ENCODE data around the gene TTI1.

GRCh38 chr20:37980383-37980782 is 52.9 kb downstream of the TTI1 start:
- TF ChIP-seq ZNF362 (CRISPR knock-in tag; IDR thresholded peaks at IDR 0.05; ENCODE audit: borderline replicate concordance) (no peak), ELF4 (CRISPR knock-in tag; IDR thresholded peaks at IDR 0.05; ENCODE audit: borderline replicate concordance) (no peak), MEIS2 (CRISPR knock-in tag; IDR thresholded peaks at IDR 0.05) (no peak), ZNF564 (CRISPR knock-in tag; IDR thresholded peaks at IDR 0.05) (no peak), IRF9 (CRISPR knock-in tag; IDR thresholded peaks at IDR 0.05; ENCODE audit: borderline replicate concordance) (no peak)

Data from HepG2 (cell line).